ENCODE data around the gene HTR3D. TPM values are rescaled to one million over a fixed set of nuclear protein-coding genes. Genes with fewer than 3 reads are reported as not detected.
"Not testable (repeated sequence)": the region's sequence is repeated elsewhere in the genome, so short reads cannot be mapped to it uniquely, and the experiment has no call there.

The HTR3D gene
- total and polyA plus RNA-seq, 2 donors = not detected

GRCh38 chr3:184028275-184028890 is 3.2 kb upstream of the HTR3D start:
- H3K4me3 ChIP-seq (ENCODE audit: low read length in 2 of 2); H3K27me3 ChIP-seq (ENCODE audit: control insufficient read depth in 2 of 2, insufficient read depth in 1 of 2, low read length in 1 of 2); DNase-seq (ENCODE audit: low read depth in 6 of 9, low spot score in 9 of 9); H3K4me1 ChIP-seq (ENCODE audit: control insufficient read depth in 2 of 2, insufficient read depth in 2 of 2, low read length in 2 of 2); H3K9me3 ChIP-seq (ENCODE audit: control insufficient read depth in 2 of 2, insufficient read depth in 1 of 2, low read length in 1 of 2); H3K36me3 ChIP-seq (ENCODE audit: control insufficient read depth in 2 of 2, insufficient read depth in 2 of 2, low read length in 1 of 2); H3K27ac ChIP-seq (ENCODE audit: low read depth in 1 of 2, low read length in 1 of 2): not testable (repeated sequence)
- WGBS = 99% methylated on average over 1 of the region's 1 CpG

- 91% methylated on average over 2 of the region's 2 CpGs for WGBS
- Histone ChIP-seq H3K4me1 (ENCODE audit: control insufficient read depth in 2 of 2, insufficient read depth in 2 of 2, low read length in 2 of 2) (no peaks in the 10 kb centered on the region), H3K36me3 (ENCODE audit: control insufficient read depth in 2 of 2, insufficient read depth in 2 of 2, low read length in 1 of 2) (no peaks in the 10 kb centered on the region), H3K9me3 (ENCODE audit: control insufficient read depth in 2 of 2, insufficient read depth in 1 of 2, low read length in 1 of 2) (no peaks in the 10 kb centered on the region), H3K4me3 (ENCODE audit: low read length in 2 of 2) (no peak overlapping the region), H3K27ac (ENCODE audit: low read depth in 1 of 2, low read length in 1 of 2) (no peak overlapping the region), H3K27me3 (ENCODE audit: control insufficient read depth in 2 of 2, insufficient read depth in 1 of 2, low read length in 1 of 2) (no peaks in the 10 kb centered on the region)
- DNase-seq (ENCODE audit: low read depth in 6 of 9, low spot score in 9 of 9) = no peak
These were observed 2.1 kb upstream of the HTR3D start for GRCh38 chr3:184029443-184029842.

GRCh38 chr3:184030536-184030935 is 1.0 kb upstream of the HTR3D start:
- no peaks in the 10 kb centered on the region for H3K36me3 ChIP-seq (ENCODE audit: control insufficient read depth in 2 of 2, insufficient read depth in 2 of 2, low read length in 1 of 2)
- no peaks in the 10 kb centered on the region for H3K27me3 ChIP-seq (ENCODE audit: control insufficient read depth in 2 of 2, insufficient read depth in 1 of 2, low read length in 1 of 2)
- H3K4me3 ChIP-seq (ENCODE audit: low read length in 2 of 2) = no peak overlapping the region
- H3K27ac ChIP-seq (ENCODE audit: low read depth in 1 of 2, low read length in 1 of 2) = no peak overlapping the region
- 96% methylated on average over 3 of the region's 3 CpGs for WGBS
- H3K9me3 ChIP-seq (ENCODE audit: control insufficient read depth in 2 of 2, insufficient read depth in 1 of 2, low read length in 1 of 2) = no peaks in the 10 kb centered on the region
- DNase-seq (ENCODE audit: low read depth in 6 of 9, low spot score in 9 of 9) = no peak
- no peaks in the 10 kb centered on the region for H3K4me1 ChIP-seq (ENCODE audit: control insufficient read depth in 2 of 2, insufficient read depth in 2 of 2, low read length in 2 of 2)

- no peak overlapping the region for H3K4me3 ChIP-seq (ENCODE audit: low read length in 2 of 2)
- H3K4me1 ChIP-seq (ENCODE audit: control insufficient read depth in 2 of 2, insufficient read depth in 2 of 2, low read length in 2 of 2) = no peaks in the 10 kb centered on the region
- 88% methylated on average over 7 of the region's 7 CpGs for WGBS
- no peaks in the 10 kb centered on the region for H3K9me3 ChIP-seq (ENCODE audit: control insufficient read depth in 2 of 2, insufficient read depth in 1 of 2, low read length in 1 of 2)
- no peak overlapping the region for H3K27ac ChIP-seq (ENCODE audit: low read depth in 1 of 2, low read length in 1 of 2)
- no peak for DNase-seq (ENCODE audit: low read depth in 6 of 9, low spot score in 9 of 9)
- no peaks in the 10 kb centered on the region for H3K27me3 ChIP-seq (ENCODE audit: control insufficient read depth in 2 of 2, insufficient read depth in 1 of 2, low read length in 1 of 2)
- H3K36me3 ChIP-seq (ENCODE audit: control insufficient read depth in 2 of 2, insufficient read depth in 2 of 2, low read length in 1 of 2) = no peaks in the 10 kb centered on the region
These were observed 6.3 kb downstream of the HTR3D start for GRCh38 chr3:184037816-184038215.

GRCh38 chr3:184038307-184038706 is 6.8 kb downstream of the HTR3D start:
- WGBS = 77% methylated on average over 9 of the region's 9 CpGs
- not testable (repeated sequence) for H3K4me3 ChIP-seq (ENCODE audit: low read length in 2 of 2); H3K36me3 ChIP-seq (ENCODE audit: control insufficient read depth in 2 of 2, insufficient read depth in 2 of 2, low read length in 1 of 2); DNase-seq (ENCODE audit: low read depth in 6 of 9, low spot score in 9 of 9); H3K4me1 ChIP-seq (ENCODE audit: control insufficient read depth in 2 of 2, insufficient read depth in 2 of 2, low read length in 2 of 2); H3K27me3 ChIP-seq (ENCODE audit: control insufficient read depth in 2 of 2, insufficient read depth in 1 of 2, low read length in 1 of 2); H3K27ac ChIP-seq (ENCODE audit: low read depth in 1 of 2, low read length in 1 of 2); H3K9me3 ChIP-seq (ENCODE audit: control insufficient read depth in 2 of 2, insufficient read depth in 1 of 2, low read length in 1 of 2)

GRCh38 chr3:184039414-184039813 is 7.9 kb downstream of the HTR3D start:
- no peaks in the 10 kb centered on the region for H3K9me3 ChIP-seq (ENCODE audit: control insufficient read depth in 2 of 2, insufficient read depth in 1 of 2, low read length in 1 of 2)
- H3K4me1 ChIP-seq (ENCODE audit: control insufficient read depth in 2 of 2, insufficient read depth in 2 of 2, low read length in 2 of 2) = no peaks in the 10 kb centered on the region
- H3K36me3 ChIP-seq (ENCODE audit: control insufficient read depth in 2 of 2, insufficient read depth in 2 of 2, low read length in 1 of 2) = no peaks in the 10 kb centered on the region
- no peak for DNase-seq (ENCODE audit: low read depth in 6 of 9, low spot score in 9 of 9)
- H3K27ac ChIP-seq (ENCODE audit: low read depth in 1 of 2, low read length in 1 of 2) = no peak overlapping the region
- no peaks in the 10 kb centered on the region for H3K27me3 ChIP-seq (ENCODE audit: control insufficient read depth in 2 of 2, insufficient read depth in 1 of 2, low read length in 1 of 2)
- WGBS = 95% methylated on average over 5 of the region's 5 CpGs
- no peak overlapping the region for H3K4me3 ChIP-seq (ENCODE audit: low read length in 2 of 2)

GRCh38 chr3:184040010-184040409 is 8.5 kb downstream of the HTR3D start:
- Histone ChIP-seq H3K27me3 (ENCODE audit: control insufficient read depth in 2 of 2, insufficient read depth in 1 of 2, low read length in 1 of 2) (no peaks in the 10 kb centered on the region), H3K9me3 (ENCODE audit: control insufficient read depth in 2 of 2, insufficient read depth in 1 of 2, low read length in 1 of 2) (no peaks in the 10 kb centered on the region), H3K4me3 (ENCODE audit: low read length in 2 of 2) (no peak overlapping the region), H3K36me3 (ENCODE audit: control insufficient read depth in 2 of 2, insufficient read depth in 2 of 2, low read length in 1 of 2) (no peaks in the 10 kb centered on the region), H3K4me1 (ENCODE audit: control insufficient read depth in 2 of 2, insufficient read depth in 2 of 2, low read length in 2 of 2) (no peaks in the 10 kb centered on the region), H3K27ac (ENCODE audit: low read depth in 1 of 2, low read length in 1 of 2) (no peak overlapping the region)
- 84% methylated on average over 3 of the region's 3 CpGs for WGBS
- no peak for DNase-seq (ENCODE audit: low read depth in 6 of 9, low spot score in 9 of 9)

- no peaks in the 10 kb centered on the region for H3K27me3 ChIP-seq (ENCODE audit: control insufficient read depth in 2 of 2, insufficient read depth in 1 of 2, low read length in 1 of 2)
- H3K9me3 ChIP-seq (ENCODE audit: control insufficient read depth in 2 of 2, insufficient read depth in 1 of 2, low read length in 1 of 2) = no peaks in the 10 kb centered on the region
- no peaks in the 10 kb centered on the region for H3K4me1 ChIP-seq (ENCODE audit: control insufficient read depth in 2 of 2, insufficient read depth in 2 of 2, low read length in 2 of 2)
- no peak overlapping the region for H3K27ac ChIP-seq (ENCODE audit: low read depth in 1 of 2, low read length in 1 of 2)
- no peak overlapping the region for H3K4me3 ChIP-seq (ENCODE audit: low read length in 2 of 2)
- WGBS = 99% methylated on average over 1 of the region's 1 CpG
- no peaks in the 10 kb centered on the region for H3K36me3 ChIP-seq (ENCODE audit: control insufficient read depth in 2 of 2, insufficient read depth in 2 of 2, low read length in 1 of 2)
- no peak for DNase-seq (ENCODE audit: low read depth in 6 of 9, low spot score in 9 of 9)
These were observed 11.1 kb downstream of the HTR3D start for GRCh38 chr3:184042617-184043016.

- Histone ChIP-seq H3K9me3 (ENCODE audit: control insufficient read depth in 2 of 2, insufficient read depth in 1 of 2, low read length in 1 of 2) (no peaks in the 10 kb centered on the region), H3K36me3 (ENCODE audit: control insufficient read depth in 2 of 2, insufficient read depth in 2 of 2, low read length in 1 of 2) (no peaks in the 10 kb centered on the region), H3K4me3 (ENCODE audit: low read length in 2 of 2) (no peak overlapping the region), H3K4me1 (ENCODE audit: control insufficient read depth in 2 of 2, insufficient read depth in 2 of 2, low read length in 2 of 2) (no peaks in the 10 kb centered on the region), H3K27me3 (ENCODE audit: control insufficient read depth in 2 of 2, insufficient read depth in 1 of 2, low read length in 1 of 2) (no peaks in the 10 kb centered on the region), H3K27ac (ENCODE audit: low read depth in 1 of 2, low read length in 1 of 2) (no peak overlapping the region)
- DNase-seq (ENCODE audit: low read depth in 6 of 9, low spot score in 9 of 9) = no peak
- WGBS = 97% methylated on average over 5 of the region's 5 CpGs
These were observed 14.5 kb downstream of the HTR3D start for GRCh38 chr3:184045995-184046394.

All from thymus (tissue), 11 donors.